Transverse colon (tissue), 3 donors: Measurements from ENCODE around the gene MICAL1.

Experiments used
- POLR2A ChIP-seq: fragments of 450-650 bp; IDR thresholded peaks from one replicate; pipeline ENCODE4 v1.6.1; 2016; ENCODE audit warnings: antibody characterized with exemption, mild to moderate bottlenecking, moderate library complexity
- POLR2AphosphoS5 ChIP-seq, 3 donors: sonication (generic); formaldehyde crosslinking; IDR thresholded peaks; one replicate each; pipeline ENCODE4 v1.6.1; 2016; ENCODE audit warnings: antibody characterized with exemption in 3 of 3

DNA sequence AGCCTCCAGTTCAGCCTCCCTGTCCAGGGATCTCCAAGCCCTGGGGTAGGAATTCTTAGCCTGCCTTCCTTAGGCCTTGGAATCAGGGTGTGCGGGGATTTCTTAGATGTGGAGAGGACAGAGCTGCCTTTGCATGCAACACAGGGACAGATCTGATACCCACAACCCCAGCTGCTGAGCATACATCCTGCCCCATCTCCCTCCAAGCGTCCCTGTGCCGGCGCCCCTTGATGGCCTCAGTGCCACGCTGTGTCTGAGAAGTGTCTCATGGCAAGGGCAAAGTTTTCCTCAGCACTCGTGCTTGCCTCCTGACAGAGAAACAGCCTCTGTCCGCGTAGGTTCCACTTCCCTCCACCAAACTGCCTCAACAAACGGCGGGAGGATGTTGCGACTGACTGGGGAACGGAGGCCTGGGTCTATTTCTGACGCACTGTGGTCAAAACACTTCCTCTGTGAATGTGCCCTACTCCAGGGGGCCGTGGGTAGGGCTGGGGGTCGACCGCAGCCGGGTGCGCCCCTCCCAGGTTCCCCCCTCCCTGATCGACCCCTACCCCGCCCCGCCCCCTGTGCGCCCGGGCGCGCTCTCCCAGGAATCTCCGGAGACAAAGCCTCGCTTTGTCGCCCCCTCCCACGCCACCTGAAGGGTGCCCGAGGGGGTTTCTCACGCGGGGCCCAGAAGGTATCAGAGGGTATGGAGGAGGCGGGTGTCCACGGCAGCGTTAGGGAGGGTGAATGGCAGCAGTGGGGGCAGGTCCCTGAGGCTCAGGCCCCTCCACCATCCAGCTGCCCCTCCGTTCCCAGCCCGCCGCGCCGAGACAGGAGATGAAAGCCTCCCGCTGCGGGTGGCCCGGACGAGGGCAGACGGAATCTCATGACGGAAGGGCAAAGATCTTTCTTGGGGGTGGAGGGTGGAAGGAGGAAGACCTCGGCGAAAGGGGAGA, 806 bp downstream of the MICAL1 start:
- TF ChIP-seq POLR2A, result peak; percentile 27
- TF ChIP-seq POLR2AphosphoS5 (IDR thresholded peaks at IDR 0.05), result peak in 2 of 3 donors; percentile 52 to 55
